HEK293 (cell line): Measurements from ENCODE around the gene ANKRD44.

Experiments
- CTCF ChIA-PET: fragments of 350-600 bp; formaldehyde crosslinking; extraction: SDS; loops from one replicate; lab custom pipeline; 2021; ENCODE audit warnings: antibody characterized with exemption; lab: Yijun Ruan, JAX
- POLR2A ChIA-PET: fragments of 300-600 bp; formaldehyde crosslinking; extraction: SDS; loops from one replicate; lab custom pipeline; 2020; ENCODE audit warnings: antibody characterized with exemption, inconsistent platforms; lab: Yijun Ruan, JAX
- H3K27ac ChIP-seq: fragments of 200-500 bp; sonication (Bioruptor generic); 2 replicates; pipeline ENCODE4 v1.5.1; 2014; ENCODE audit warnings: low read depth, low read length, control low read depth, inconsistent platforms; ENCODE audit errors: extremely low read depth
- H3K36me3 ChIP-seq, 2 experiments: fragments of 200-500 bp in 1 of 2; sonication (Bioruptor generic) in 1 of 2; 1 replicate in 1 of 2; 2 replicates in 1 of 2; pipeline ENCODE4 v1.5.1; 2014 to 2017; ENCODE audit warnings: inconsistent platforms in 2 of 2, low read length in 2 of 2; ENCODE audit not compliant: control insufficient read depth in 2 of 2, insufficient read depth in 1 of 2
- H3K4me1 ChIP-seq: fragments of 200-500 bp; sonication (Bioruptor generic); 2 replicates; pipeline ENCODE4 v1.5.1; 2014; ENCODE audit warnings: mild to moderate bottlenecking, low read length, inconsistent platforms; ENCODE audit not compliant: control insufficient read depth, insufficient read depth
- H3K4me3 ChIP-seq: 2 replicates; pipeline ENCODE4 v1.5.1; 2011; ENCODE audit warnings: low read depth, mild to moderate bottlenecking, control low read depth, low read length, moderate library complexity
- H3K9me3 ChIP-seq: fragments of 200-500 bp; sonication (Bioruptor generic); 2 replicates; pipeline ENCODE4 v1.5.1; 2014; ENCODE audit warnings: low read depth, low read length, inconsistent platforms; ENCODE audit not compliant: control insufficient read depth, insufficient read depth
- KLF10 ChIP-seq: fragments of 450-650 bp; IDR thresholded peaks from 2 replicates; pipeline ENCODE4 v1.5.1; 2018; ENCODE audit warnings: missing biosample characterization, mild to moderate bottlenecking, missing genetic modification characterization
- PRDM10 ChIP-seq: fragments of 450-650 bp; formaldehyde crosslinking; IDR thresholded peaks from 2 replicates; pipeline ENCODE4 v1.5.1; 2016; ENCODE audit warnings: missing biosample characterization, missing genetic modification characterization
- PRDM6 ChIP-seq: fragments of 450-650 bp; formaldehyde crosslinking; IDR thresholded peaks from 2 replicates; pipeline ENCODE4 v1.5.1; 2017; ENCODE audit warnings: missing biosample characterization, missing genetic modification characterization
- SCRT1 ChIP-seq: fragments of 450-650 bp; formaldehyde crosslinking; IDR thresholded peaks from 2 replicates; pipeline ENCODE4 v1.5.1; 2016; ENCODE audit warnings: missing biosample characterization, missing genetic modification characterization, borderline replicate concordance
- TRIM28 ChIP-seq: IDR thresholded peaks from 2 replicates; pipeline ENCODE4 v1.6.1; 2011; ENCODE audit warnings: low read length, control low read depth, borderline replicate concordance
- TSHZ1 ChIP-seq: fragments of 450-650 bp; formaldehyde crosslinking; IDR thresholded peaks from 2 replicates; pipeline ENCODE4 v1.5.1; 2016; ENCODE audit warnings: missing biosample characterization, missing genetic modification characterization, borderline replicate concordance
- ZNF133 ChIP-seq: fragments of 450-650 bp; formaldehyde crosslinking; IDR thresholded peaks from 2 replicates; pipeline ENCODE4 v1.5.1; 2016; ENCODE audit warnings: missing biosample characterization, missing genetic modification characterization
- ZNF175 ChIP-seq: fragments of 450-650 bp; formaldehyde crosslinking; IDR thresholded peaks from 2 replicates; pipeline ENCODE4 v1.5.1; 2016; ENCODE audit warnings: missing biosample characterization, missing genetic modification characterization
- ZNF2 ChIP-seq: fragments of 450-650 bp; formaldehyde crosslinking; IDR thresholded peaks from 2 replicates; pipeline ENCODE4 v1.5.1; 2016; ENCODE audit warnings: missing biosample characterization, missing genetic modification characterization
- ZNF394 ChIP-seq: fragments of 450-650 bp; formaldehyde crosslinking; IDR thresholded peaks from 2 replicates; pipeline ENCODE4 v1.5.1; 2016; ENCODE audit warnings: missing biosample characterization, missing genetic modification characterization, mild to moderate bottlenecking, moderate library complexity, borderline replicate concordance
- ZNF398 ChIP-seq: fragments of 450-650 bp; formaldehyde crosslinking; IDR thresholded peaks from 2 replicates; pipeline ENCODE4 v1.5.1; 2017; ENCODE audit warnings: missing biosample characterization, missing genetic modification characterization
- ZNF416 ChIP-seq: fragments of 450-650 bp; formaldehyde crosslinking; IDR thresholded peaks from 2 replicates; pipeline ENCODE4 v1.5.1; 2016; ENCODE audit warnings: missing biosample characterization, missing genetic modification characterization
- ZNF501 ChIP-seq: fragments of 450-650 bp; formaldehyde crosslinking; IDR thresholded peaks from 2 replicates; pipeline ENCODE4 v1.5.1; 2016; ENCODE audit warnings: missing biosample characterization, missing genetic modification characterization
- ZNF571 ChIP-seq: fragments of 450-650 bp; formaldehyde crosslinking; IDR thresholded peaks from 2 replicates; pipeline ENCODE4 v1.5.0; 2017; ENCODE audit warnings: missing biosample characterization, missing genetic modification characterization
- ZNF600 ChIP-seq: fragments of 450-650 bp; formaldehyde crosslinking; IDR thresholded peaks from 2 replicates; pipeline ENCODE4 v1.5.1; 2016; ENCODE audit warnings: missing biosample characterization, missing genetic modification characterization
- ZNF610 ChIP-seq: fragments of 450-650 bp; formaldehyde crosslinking; IDR thresholded peaks from 2 replicates; pipeline ENCODE4 v1.5.1; 2016; ENCODE audit warnings: missing biosample characterization, missing genetic modification characterization, borderline replicate concordance
- ZNF629 ChIP-seq: fragments of 450-650 bp; formaldehyde crosslinking; IDR thresholded peaks from 2 replicates; pipeline ENCODE4 v1.5.1; 2017; ENCODE audit warnings: missing biosample characterization, missing genetic modification characterization

ANKRD44 gene

GRCh38 chr2:197144183-197144582, 166.4 kb downstream of the ANKRD44 start:
- Histone ChIP-seq H3K4me1 (peaks cover 7% of the 10 kb centered on the region; the same call in 1 of the 2 replicates), H3K4me3 (no peak overlapping the region), H3K36me3 (no peaks in the 10 kb centered on the region), H3K9me3 (no peaks in the 10 kb centered on the region), H3K27ac (no peak overlapping the region)
- TF ChIP-seq ZNF416 (no peak), ZNF398 (tag by site-specific recombination) (no peak), SCRT1 (tag by site-specific recombination) (no peak), TSHZ1 (tag by site-specific recombination) (no peak), ZNF600 (tag by site-specific recombination) (no peak), ZNF175 (tag by site-specific recombination) (no peak), PRDM6 (tag by site-specific recombination) (no peak), ZNF571 (tag by site-specific recombination) (no peak), KLF10 (tag by site-specific recombination) (no peak), ZNF629 (tag by site-specific recombination) (no peak), ZNF610 (tag by site-specific recombination) (no peak), ZNF394 (tag by site-specific recombination) (no peak), ZNF2 (tag by site-specific recombination) (no peak), PRDM10 (tag by site-specific recombination) (no peak), ZNF501 (tag by site-specific recombination) (no peak), ZNF133 (tag by site-specific recombination) (no peak), TRIM28 (no peak)
- ChIA-PET POLR2A (no interaction called here), CTCF (interaction anchor here (0.5 to 0.8 kb wide), 6 partner anchors 25 to 220 kb away, joined by 3 to 5 read pairs (median 3); no protein-coding TSS in a partner anchor)
